ENCODE measurements around the gene SUMO4. TPM values are rescaled to one million over a fixed set of nuclear protein-coding genes. Genes with fewer than 3 reads are reported as not detected.

The SUMO4 gene
- total RNA-seq, 1 donor from 2014 or later, result 10.9 TPM

- Mint-ChIP-seq H3K27me3 (no peaks in the 10 kb centered on the region), H3K9me3 (no peaks in the 10 kb centered on the region), H3K27ac (no peak overlapping the region), H3K4me3 (no peak overlapping the region), H3K4me1 (peaks cover 14% of the 10 kb centered on the region), H3K36me3 (ENCODE audit: low read depth) (peaks cover 4% of the 10 kb centered on the region)
- no peak for DNase-seq
- intact Hi-C loops (cut with micrococcal nuclease), result loop anchor here (5.0 to 10.0 kb wide), 2 partner anchors 197 to 865 kb away; no protein-coding TSS in a partner anchor
Observed at GRCh38 chr6:149429427-149430360, 29.6 kb downstream of the SUMO4 start.

DNA sequence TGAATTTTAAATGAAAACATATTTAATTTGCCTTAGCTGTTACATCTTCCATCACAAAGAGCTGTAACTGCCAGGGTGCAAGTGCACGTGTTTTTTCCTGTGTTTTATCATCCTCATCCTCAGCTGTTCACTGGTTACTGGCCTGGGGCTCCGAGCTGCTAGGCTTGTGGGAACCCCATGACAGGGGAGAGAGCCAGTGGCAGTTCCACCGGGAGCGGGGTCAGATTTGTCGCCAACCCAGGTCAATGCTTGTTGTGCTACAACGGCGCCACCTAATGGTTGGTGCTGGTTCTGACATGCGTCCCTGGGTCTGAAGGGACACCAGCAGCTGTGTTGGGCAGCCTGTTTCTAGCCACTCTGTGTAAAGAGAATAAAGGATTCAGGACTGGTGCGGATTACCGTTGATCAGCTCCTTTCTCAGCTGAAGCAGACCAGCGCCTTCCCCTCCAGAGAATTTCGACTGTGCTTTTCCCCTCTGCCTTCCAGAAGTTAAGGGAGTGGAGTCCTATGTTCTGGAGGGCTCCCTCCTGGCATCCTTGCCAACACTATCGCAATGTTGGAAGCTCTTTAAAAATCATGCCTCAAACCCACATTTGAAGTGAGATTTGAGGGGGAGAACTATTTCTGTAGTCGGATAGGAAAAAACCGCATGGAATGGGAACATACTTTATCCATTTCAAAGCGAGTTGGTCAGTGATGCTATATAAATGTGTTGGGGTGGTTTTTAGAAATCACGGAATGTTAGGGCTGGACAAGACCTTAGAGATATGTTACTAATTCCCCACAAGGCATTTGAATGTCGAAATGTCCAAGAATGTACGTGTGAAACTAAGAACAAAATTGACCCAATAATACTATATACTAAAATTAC is 32.1 kb downstream of the SUMO4 start:
- H3K27me3 Mint-ChIP-seq, result no peaks in the 10 kb centered on the region
- peaks cover 4% of the 10 kb centered on the region for H3K36me3 Mint-ChIP-seq (ENCODE audit: low read depth)
- peak overlapping the region; percentile 69 for H3K4me3 Mint-ChIP-seq
- H3K4me1 Mint-ChIP-seq, result peaks cover 16% of the 10 kb centered on the region
- intact Hi-C loops (cut with micrococcal nuclease), result loop anchor here (1.0 to 10.0 kb wide), 5 partner anchors 85 to 867 kb away; no protein-coding TSS in a partner anchor
- no peaks in the 10 kb centered on the region for H3K9me3 Mint-ChIP-seq
- DNase-seq, result peak; percentile 97
- H3K27ac Mint-ChIP-seq, result peak overlapping the region; percentile 92

DNA sequence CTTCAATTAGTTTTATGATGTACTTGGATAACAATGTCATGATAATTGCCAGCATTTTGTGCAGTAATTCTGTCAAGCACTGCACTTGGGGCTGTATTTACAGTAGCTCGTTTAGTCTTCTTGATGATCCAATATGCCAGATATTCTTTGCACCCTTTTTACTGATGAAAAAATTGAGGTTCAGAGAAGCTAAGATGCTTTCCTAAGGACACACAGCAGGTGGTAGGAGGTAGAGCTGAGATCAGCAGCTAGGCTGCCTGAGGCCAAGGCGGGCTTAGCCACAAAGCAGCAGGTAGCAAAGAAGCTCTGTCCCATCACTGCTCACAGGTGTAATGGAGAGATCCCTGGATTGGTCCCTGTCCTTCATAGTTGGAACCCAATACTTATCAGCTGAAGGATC is 33.3 kb downstream of the SUMO4 start:
- no peaks in the 10 kb centered on the region for H3K9me3 Mint-ChIP-seq
- H3K27ac Mint-ChIP-seq, result no peak overlapping the region
- H3K4me3 Mint-ChIP-seq, result no peak overlapping the region
- intact Hi-C loops (cut with micrococcal nuclease), result loop anchor here (2.0 to 10.0 kb wide), 3 partner anchors 83 to 869 kb away; no protein-coding TSS in a partner anchor
- no peaks in the 10 kb centered on the region for H3K27me3 Mint-ChIP-seq
- DNase-seq, result no peak
- peaks cover 19% of the 10 kb centered on the region for H3K4me1 Mint-ChIP-seq
- H3K36me3 Mint-ChIP-seq (ENCODE audit: low read depth), result peaks cover 2% of the 10 kb centered on the region

DNA sequence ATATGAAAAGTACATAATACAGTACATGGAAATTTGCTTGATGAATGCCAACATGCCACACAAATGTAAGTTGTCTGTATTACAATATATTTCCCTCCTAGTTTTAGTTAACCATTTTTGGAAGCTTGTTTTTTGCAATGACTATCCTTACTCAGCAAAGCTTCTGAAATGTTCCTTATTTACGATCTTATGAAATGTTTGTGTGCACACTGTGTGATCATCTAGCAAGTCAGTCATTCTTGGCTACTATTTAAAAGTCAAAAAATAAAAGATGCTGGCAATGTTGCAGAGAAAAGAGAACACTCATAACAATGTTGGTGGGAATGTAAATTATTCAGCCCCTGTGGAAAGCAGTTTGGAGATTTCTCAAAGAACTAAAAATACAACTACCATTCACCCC is 33.8 kb downstream of the SUMO4 start:
- no peaks in the 10 kb centered on the region for H3K27me3 Mint-ChIP-seq
- no peaks in the 10 kb centered on the region for H3K36me3 Mint-ChIP-seq (ENCODE audit: low read depth)
- H3K4me1 Mint-ChIP-seq, result peaks cover 16% of the 10 kb centered on the region
- H3K4me3 Mint-ChIP-seq, result no peak overlapping the region
- intact Hi-C loops (cut with micrococcal nuclease), result loop anchor here (2.0 to 10.0 kb wide), 3 partner anchors 83 to 869 kb away; no protein-coding TSS in a partner anchor
- no peak overlapping the region for H3K27ac Mint-ChIP-seq
- H3K9me3 Mint-ChIP-seq, result no peaks in the 10 kb centered on the region
- no peak for DNase-seq

- intact Hi-C loops (cut with micrococcal nuclease), result loop anchor here (10.0 kb wide), 1 partner anchor 871 kb away; no protein-coding TSS in a partner anchor
Observed at GRCh38 chr6:149435919-149436586, 36.0 kb downstream of the SUMO4 start.

GRCh38 chr6:149436647-149437046 is 36.6 kb downstream of the SUMO4 start:
- Mint-ChIP-seq H3K27me3 (no peaks in the 10 kb centered on the region), H3K9me3 (no peaks in the 10 kb centered on the region), H3K27ac (no peak overlapping the region), H3K36me3 (ENCODE audit: low read depth) (no peaks in the 10 kb centered on the region), H3K4me3 (no peak overlapping the region), H3K4me1 (peaks cover 19% of the 10 kb centered on the region)
- DNase-seq, result no peak
- intact Hi-C loops (cut with micrococcal nuclease), result loop anchor here (10.0 kb wide), 1 partner anchor 872 kb away; no protein-coding TSS in a partner anchor

More at GRCh38 chr6:149435919-149436586, 36.0 kb downstream of the SUMO4 start:
- no peak for DNase-seq
- Mint-ChIP-seq H3K27ac (no peak overlapping the region), H3K4me3 (no peak overlapping the region), H3K36me3 (ENCODE audit: low read depth) (no peaks in the 10 kb centered on the region), H3K9me3 (no peaks in the 10 kb centered on the region), H3K27me3 (no peaks in the 10 kb centered on the region), H3K4me1 (peaks cover 19% of the 10 kb centered on the region)

- no peak for DNase-seq
- no peaks in the 10 kb centered on the region for H3K27me3 Mint-ChIP-seq
- H3K4me1 Mint-ChIP-seq, result peaks cover 16% of the 10 kb centered on the region
- H3K27ac Mint-ChIP-seq, result no peak overlapping the region
- intact Hi-C loops (cut with micrococcal nuclease), result loop anchor here (10.0 kb wide), 1 partner anchor 872 kb away; no protein-coding TSS in a partner anchor
- no peaks in the 10 kb centered on the region for H3K9me3 Mint-ChIP-seq
- H3K4me3 Mint-ChIP-seq, result no peak overlapping the region
- H3K36me3 Mint-ChIP-seq (ENCODE audit: low read depth), result no peaks in the 10 kb centered on the region
Observed at GRCh38 chr6:149437212-149437611, 37.1 kb downstream of the SUMO4 start.

DNA sequence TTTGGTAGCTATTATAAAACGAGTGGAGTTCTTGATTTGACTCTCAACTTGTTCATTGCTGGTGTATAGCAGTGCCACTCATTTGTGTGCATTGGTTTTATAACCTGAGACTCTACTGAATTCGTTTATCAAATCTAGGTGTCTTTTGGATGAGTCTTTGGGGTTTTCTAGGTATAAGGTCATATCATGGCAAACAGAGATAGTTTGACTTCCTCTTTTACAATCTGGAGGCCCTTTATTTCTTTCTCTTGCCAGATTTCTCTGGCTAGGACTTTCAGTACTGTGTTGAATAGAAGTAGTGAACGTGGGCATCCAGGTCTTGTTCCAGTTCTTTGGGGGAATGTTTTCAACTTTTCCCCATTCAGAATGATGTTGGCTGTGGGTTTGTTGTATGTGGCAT is 38.8 kb downstream of the SUMO4 start:
- Mint-ChIP-seq H3K36me3 (ENCODE audit: low read depth) (no peaks in the 10 kb centered on the region), H3K9me3 (no peaks in the 10 kb centered on the region), H3K27ac (peak overlapping the region; percentile 18), H3K4me3 (no peak overlapping the region), H3K27me3 (no peaks in the 10 kb centered on the region), H3K4me1 (peaks cover 14% of the 10 kb centered on the region)
- intact Hi-C loops (cut with micrococcal nuclease), result loop anchor here (10.0 kb wide), 1 partner anchor 874 kb away; no protein-coding TSS in a partner anchor
- no peak for DNase-seq

GRCh38 chr6:149439626-149440025 is 39.6 kb downstream of the SUMO4 start:
- Mint-ChIP-seq H3K27me3 (no peaks in the 10 kb centered on the region), H3K4me1 (peaks cover 16% of the 10 kb centered on the region), H3K36me3 (ENCODE audit: low read depth) (peaks cover 3% of the 10 kb centered on the region), H3K27ac (no peak overlapping the region), H3K4me3 (no peak overlapping the region), H3K9me3 (no peaks in the 10 kb centered on the region)
- DNase-seq, result no peak
- intact Hi-C loops (cut with micrococcal nuclease), result loop anchor here (10.0 kb wide), 1 partner anchor 875 kb away; no protein-coding TSS in a partner anchor

DNA sequence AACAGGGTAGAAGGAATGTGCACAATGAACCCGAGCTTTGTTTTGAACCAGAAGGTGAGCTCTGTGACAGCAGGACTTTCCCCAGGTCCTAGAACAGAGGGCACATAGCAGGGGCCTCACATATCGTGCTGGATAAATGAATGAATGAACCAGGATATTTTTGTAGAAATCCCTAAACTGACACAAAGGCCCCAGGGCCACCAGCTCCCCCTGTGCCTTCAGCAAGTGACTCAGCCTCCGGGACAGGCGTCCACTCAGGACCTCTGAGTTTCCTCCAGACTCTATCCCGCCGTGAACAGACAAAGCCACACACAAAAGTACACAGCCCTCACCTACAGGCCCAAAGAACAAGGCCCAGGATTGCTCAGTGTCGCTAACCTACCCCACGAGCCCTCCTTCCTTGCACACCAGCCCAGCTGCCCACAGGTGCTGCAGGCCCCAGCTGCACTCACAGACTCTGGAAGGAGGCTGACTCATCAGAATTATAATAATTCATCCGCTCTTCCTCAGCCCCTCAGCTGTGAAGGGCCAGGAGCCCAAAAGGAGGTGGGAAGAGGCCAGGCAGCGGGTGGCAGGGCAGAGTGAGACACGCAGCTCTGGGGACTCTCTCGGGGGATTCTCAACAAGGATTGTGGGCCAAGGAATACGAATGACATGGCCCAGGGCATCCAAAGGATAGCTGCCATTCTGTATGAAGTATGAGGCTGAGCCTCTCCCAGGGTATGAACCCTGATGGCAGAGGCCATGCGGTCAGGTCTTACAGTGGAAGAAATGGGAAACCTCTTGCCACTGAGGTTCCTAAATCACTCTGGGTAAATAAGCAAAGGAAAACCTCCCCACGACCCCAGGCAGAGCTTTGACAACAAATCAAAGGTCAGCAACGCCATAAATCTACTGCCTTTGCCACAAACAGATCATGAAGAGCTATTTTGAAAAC is 40.9 kb downstream of the SUMO4 start:
- Mint-ChIP-seq H3K27me3 (no peaks in the 10 kb centered on the region), H3K36me3 (ENCODE audit: low read depth) (peaks cover 4% of the 10 kb centered on the region), H3K4me3 (no peak overlapping the region), H3K27ac (no peak overlapping the region), H3K9me3 (no peaks in the 10 kb centered on the region), H3K4me1 (peaks cover 17% of the 10 kb centered on the region)
- intact Hi-C loops (cut with micrococcal nuclease), result no loop called here
- DNase-seq, result no peak

DNA sequence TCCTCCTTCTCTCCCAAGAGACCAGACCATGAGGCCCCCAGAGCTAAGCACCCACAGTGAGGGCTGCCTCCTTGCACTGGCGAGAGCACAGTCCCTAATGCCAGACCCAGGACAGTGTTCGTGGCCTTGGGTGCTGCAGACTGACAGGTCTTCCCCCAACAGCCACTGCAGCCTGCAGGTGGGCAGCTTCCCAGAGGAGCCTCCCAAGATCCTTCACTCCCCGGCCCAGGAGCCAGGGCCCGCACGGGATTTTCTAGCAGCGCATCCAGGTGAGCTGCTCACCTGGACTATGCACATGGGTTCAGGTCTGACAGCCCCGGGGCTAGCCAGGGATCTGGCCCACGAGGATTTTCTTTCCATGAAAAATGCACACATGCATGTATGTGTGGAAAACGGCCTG is 41.7 kb downstream of the SUMO4 start:
- Mint-ChIP-seq H3K36me3 (ENCODE audit: low read depth) (peaks cover 4% of the 10 kb centered on the region), H3K27me3 (no peaks in the 10 kb centered on the region), H3K4me1 (peaks cover 17% of the 10 kb centered on the region), H3K9me3 (no peaks in the 10 kb centered on the region), H3K27ac (no peak overlapping the region), H3K4me3 (no peak overlapping the region)
- intact Hi-C loops (cut with micrococcal nuclease), result no loop called here
- no peak for DNase-seq

DNA sequence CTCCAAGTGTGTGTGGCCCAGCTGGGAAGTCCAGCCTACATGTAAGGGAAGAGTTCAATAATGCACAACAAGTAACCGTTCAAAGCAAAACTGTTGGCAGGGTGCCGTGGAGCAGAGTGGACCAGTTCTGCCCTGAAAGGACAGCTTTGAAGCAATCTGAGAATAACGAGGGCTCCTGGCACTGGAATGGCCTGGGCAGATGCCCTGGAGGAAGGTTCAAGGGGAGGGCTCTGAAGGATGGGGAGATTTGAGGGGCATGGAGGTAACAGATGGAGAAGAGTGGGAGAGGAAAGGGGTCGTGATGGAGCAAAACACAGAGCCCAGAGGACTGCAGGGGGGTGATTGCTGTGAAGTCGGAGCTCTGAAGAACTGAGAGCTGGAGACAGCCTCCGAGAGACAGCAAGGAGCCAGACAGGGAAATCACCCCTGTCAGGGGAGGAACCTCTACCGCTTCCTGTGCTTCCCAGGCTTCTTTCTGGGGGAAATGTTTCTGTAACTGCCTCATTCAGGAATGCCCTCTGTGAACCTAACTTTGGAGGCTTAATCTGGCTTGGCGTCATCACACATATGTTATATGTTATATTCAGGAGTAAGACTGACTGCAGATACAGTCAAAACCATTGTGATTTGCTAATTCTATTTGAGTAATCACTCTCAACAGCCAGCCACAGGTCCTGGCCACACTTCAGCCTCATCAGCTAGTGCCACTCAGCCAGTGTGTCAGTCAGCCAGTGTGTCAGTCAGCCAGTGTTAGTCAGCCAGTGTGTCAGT is 43.5 kb downstream of the SUMO4 start:
- no peak overlapping the region for H3K27ac Mint-ChIP-seq
- intact Hi-C loops (cut with micrococcal nuclease), result no loop called here
- H3K4me1 Mint-ChIP-seq, result peaks cover 10% of the 10 kb centered on the region
- no peak for DNase-seq
- H3K27me3 Mint-ChIP-seq, result no peaks in the 10 kb centered on the region
- H3K9me3 Mint-ChIP-seq, result no peaks in the 10 kb centered on the region
- peaks cover 13% of the 10 kb centered on the region for H3K36me3 Mint-ChIP-seq (ENCODE audit: low read depth)
- H3K4me3 Mint-ChIP-seq, result no peak overlapping the region
